Sigmoid colon (tissue), 7 donors: Measurements from ENCODE around the gene ATG4B. TPM values are rescaled to one million over a fixed set of nuclear protein-coding genes. Genes with fewer than 3 reads are reported as not detected.

Experiments
- DNase-seq: peaks from one replicate; pipeline ENCODE4 v3.0.0-alpha.2; 2019
- H3K27ac ChIP-seq, 4 donors: fragments of 200-600 bp; sonication (generic); one replicate each; pipeline ENCODE4 v1.5.1; 2016 to 2019; ENCODE audit warnings: mild to moderate bottlenecking in 1 of 4
- H3K27me3 ChIP-seq, 3 donors: fragments of 200-600 bp; sonication (generic); one replicate each; pipeline ENCODE4 v1.5.1; 2019; ENCODE audit warnings: mild to moderate bottlenecking in 1 of 3
- H3K36me3 ChIP-seq, 4 donors: fragments of 200-600 bp; sonication (generic); one replicate each; pipeline ENCODE4 v1.5.1; 2016 to 2019
- H3K4me1 ChIP-seq, 4 donors: fragments of 200-600 bp; sonication (generic); one replicate each; pipeline ENCODE4 v1.5.1; 2017 to 2019
- H3K4me3 ChIP-seq, 4 donors: fragments of 200-600 bp; sonication (generic); one replicate each; pipeline ENCODE4 v1.5.1; 2017 to 2019; ENCODE audit warnings: mild to moderate bottlenecking in 2 of 4, moderate library complexity in 1 of 4
- H3K9me3 ChIP-seq, 4 donors: fragments of 200-600 bp in 3 of 4; sonication (generic) in 3 of 4; one replicate each; pipeline versions ENCODE4 v1.5.1 to v1.6.1; 2013 to 2019
- CTCF ChIP-seq, 4 experiments: fragments of 450-650 bp in 3 of 4; fragments of 200-600 bp in 1 of 4; IDR thresholded peaks; one replicate each; pipeline ENCODE4 v1.5.1; 2016 to 2019; ENCODE audit warnings: antibody characterized with exemption in 4 of 4, mild to moderate bottlenecking in 3 of 4, moderate library complexity in 2 of 4
- EP300 ChIP-seq, 4 donors: sonication (generic); formaldehyde crosslinking; IDR thresholded peaks; one replicate each; pipeline ENCODE4 v1.6.1; 2017; ENCODE audit warnings: antibody characterized with exemption in 4 of 4
- POLR2A ChIP-seq, 2 donors: fragments of 450-650 bp; IDR thresholded peaks; one replicate each; pipeline ENCODE4 v1.6.1; 2016; ENCODE audit warnings: antibody characterized with exemption in 2 of 2, mild to moderate bottlenecking in 2 of 2, moderate library complexity in 2 of 2
- POLR2AphosphoS5 ChIP-seq, 4 donors: sonication (generic); formaldehyde crosslinking; IDR thresholded peaks; one replicate each; pipeline ENCODE4 v1.6.1; 2017; ENCODE audit warnings: antibody characterized with exemption in 4 of 4
- WGBS, 2 donors: extraction: QIAGEN DNeasy Blood & Tissue Kit; methylation state at CpG; one replicate each; pipeline ENCODE4 v1.1.7; 2013; 5-methylcytosine and 5-hydroxymethylcytosine counted together
- intact Hi-C: fragments of 100-400 bp; cut with DNase I; formaldehyde crosslinking; loops from one replicate; pipeline ENCODE4 v1.15.1; 2023
- polyA plus RNA-seq, 3 donors: library from polyadenylated mRNA; stranded (reverse); fragments of 200-250 nt; gene quantifications; one replicate each; pipeline ENCODE4 v1.2.3, GENCODE V29; 2013
- total RNA-seq, 4 donors: library from RNA; depleted of rRNA; stranded (reverse); fragments of >200 nt; gene quantifications; one replicate each; pipeline ENCODE4 v1.1.0, GENCODE V29; 2016
- donor health status: healthy with polysubstance abuse.
- donor health status: Bipolar disorder and iron deficiency.
- donor health status: healthy.

Gene ATG4B
- total and polyA plus RNA-seq, 7 donors: 27.6 to 70.7 (median 40.3) TPM

GRCh38 chr2:241608881-241609280 lies 28.6 kb upstream of the ATG4B start:
- H3K9me3 ChIP-seq: no peaks in the 10 kb centered on the region
- H3K27ac ChIP-seq: no peak overlapping the region
- no peaks in the 10 kb centered on the region for H3K27me3 ChIP-seq
- whole genome bisulfite sequencing, 2 donors: 73 to 89% methylated on average over 10 of the region's 10 CpGs
- peaks cover 0 to 26% (median 20%) of the 10 kb centered on the region in 4 donors for H3K4me1 ChIP-seq
- intact Hi-C loops: no loop called here
- H3K36me3 ChIP-seq: peaks cover 0 to 26% (median 9%) of the 10 kb centered on the region in 4 donors
- no peak for DNase-seq
- TF ChIP-seq EP300 (IDR thresholded peaks at IDR 0.05) (no peak), POLR2AphosphoS5 (IDR thresholded peaks at IDR 0.05) (no peak), CTCF (IDR thresholded peaks at IDR 0.05) (no peak)
- no peak overlapping the region for H3K4me3 ChIP-seq

- Histone ChIP-seq H3K27me3 (no peaks in the 10 kb centered on the region), H3K4me3 (peak overlapping the region; percentile 45 to 67 (median 66)), H3K9me3 (no peaks in the 10 kb centered on the region), H3K27ac (peak overlapping the region; percentile 80 to 84 (median 84)), H3K4me1 (peaks cover 0 to 26% (median 23%) of the 10 kb centered on the region in 4 donors), H3K36me3 (peaks cover 0 to 14% (median 7%) of the 10 kb centered on the region in 4 donors)
- TF ChIP-seq CTCF (IDR thresholded peaks at IDR 0.05) (peak in 3 of 4 experiments; percentile 21 to 73 (median 45)), EP300 (IDR thresholded peaks at IDR 0.05) (no peak), POLR2A (IDR thresholded peaks at IDR 0.05) (peak in 1 of 2 donors; percentile 8), POLR2AphosphoS5 (IDR thresholded peaks at IDR 0.05) (peak in 2 of 4 donors; percentile 30 to 37)
- DNase-seq: peak; percentile 93
- 9 to 10% methylated on average over 76 of the region's 76 CpGs for WGBS, 2 donors
- intact Hi-C loops: loop anchor here (1.0 to 5.0 kb wide), 5 partner anchors 27 to 253 kb away; partner anchors contain the start of genes ATG4B, FARP2, STK25 and THAP4
Observed at GRCh38 chr2:241609859-241610793, 27.4 kb upstream of the ATG4B start.

GRCh38 chr2:241611062-241611461 lies 26.4 kb upstream of the ATG4B start:
- TF ChIP-seq CTCF (IDR thresholded peaks at IDR 0.05) (no peak), POLR2A (IDR thresholded peaks at IDR 0.05) (no peak), EP300 (IDR thresholded peaks at IDR 0.05) (no peak), POLR2AphosphoS5 (IDR thresholded peaks at IDR 0.05) (no peak)
- intact Hi-C loops: loop anchor here (2.0 to 5.0 kb wide), 4 partner anchors 44 to 254 kb away; partner anchors contain the start of genes FARP2 and STK25

GRCh38 chr2:241612156-241613016 lies 25.1 kb upstream of the ATG4B start:
- TF ChIP-seq EP300 (IDR thresholded peaks at IDR 0.05) (no peak), CTCF (IDR thresholded peaks at IDR 0.05) (no peak), POLR2AphosphoS5 (IDR thresholded peaks at IDR 0.05) (no peak), POLR2A (IDR thresholded peaks at IDR 0.05) (no peak)
- H3K4me1 ChIP-seq: peaks cover 0 to 26% (median 23%) of the 10 kb centered on the region in 4 donors
- H3K27ac ChIP-seq: peak overlapping the region; percentile 35 to 80 (median 50)

More at GRCh38 chr2:241611062-241611461, 26.4 kb upstream of the ATG4B start:
- DNase-seq: no peak
- peaks cover 0 to 5% (median 2%) of the 10 kb centered on the region in 4 donors for H3K36me3 ChIP-seq
- no peaks in the 10 kb centered on the region for H3K9me3 ChIP-seq
- WGBS, 2 donors: 95 to 97% methylated on average over 13 of the region's 13 CpGs
- peak overlapping the region; percentile 80 to 84 (median 84) for H3K27ac ChIP-seq
- H3K27me3 ChIP-seq: no peaks in the 10 kb centered on the region
- peaks cover 0 to 26% (median 23%) of the 10 kb centered on the region in 4 donors for H3K4me1 ChIP-seq
- H3K4me3 ChIP-seq: no peak overlapping the region

More at GRCh38 chr2:241612156-241613016, 25.1 kb upstream of the ATG4B start:
- Histone ChIP-seq H3K27me3 (no peaks in the 10 kb centered on the region), H3K9me3 (no peaks in the 10 kb centered on the region), H3K36me3 (no peaks in the 10 kb centered on the region), H3K4me3 (no peak overlapping the region)
- intact Hi-C loops: loop anchor here (5.0 kb wide), 3 partner anchors 45 to 255 kb away; partner anchors contain the start of gene FARP2
- 81 to 82% methylated on average over 20 of the region's 20 CpGs for WGBS, 2 donors
- DNase-seq: peak; percentile 73
